SK-N-SH (cell line): ENCODE results near the gene RET. TPM values are rescaled to one million over a fixed set of nuclear protein-coding genes. Genes with fewer than 3 reads are reported as not detected.
A peak's percentile ranks its signal among the peaks of the same experiment; 100 is the strongest.

Experiments
- CTCF ChIA-PET: fragments of 300-600, 350-600 bp; formaldehyde crosslinking; extraction: SDS; loops from one replicate; lab custom pipeline; 2021; lab: Yijun Ruan, JAX
- POLR2A ChIA-PET: fragments of 350-600 bp; sonication (Branson Sonifier 250); formaldehyde crosslinking; extraction: SDS; loops from one replicate; lab custom pipeline; 2020; ENCODE audit warnings: antibody characterized with exemption, inconsistent platforms; lab: Yijun Ruan, JAX
- DNase-seq: peaks from one replicate; pipeline ENCODE4 v3.0.0; 2012
- H2AFZ ChIP-seq: fragments of 200-600 bp; sonication (generic); 2 replicates; pipeline ENCODE4 v1.8.1; 2016; ENCODE audit warnings: antibody characterized with exemption, mild to moderate bottlenecking, low read depth
- H3F3A ChIP-seq: fragments of 200-600 bp; sonication (generic); replicated peaks from 2 replicates; pipeline ENCODE3; 2016; ENCODE audit warnings: antibody characterized with exemption, mild to moderate bottlenecking; ENCODE audit not compliant: insufficient read depth
- H3K27ac ChIP-seq, 2 experiments: fragments of 200-500 bp in 1 of 2; fragments of 200-600 bp in 1 of 2; sonication (Bioruptor generic) in 1 of 2; sonication (generic), shearing (Covaris generic) in 1 of 2; 2 replicates each; pipeline versions ENCODE4 v1.5.1 to v1.6.1; 2014 to 2016; ENCODE audit warnings: low read depth in 2 of 2, inconsistent platforms in 1 of 2, low read length in 1 of 2, mild to moderate bottlenecking in 1 of 2, mixed read lengths in 1 of 2
- H3K27me3 ChIP-seq: fragments of 200-600 bp; sonication (generic), shearing (Covaris generic); 2 replicates; pipeline ENCODE4 v1.6.1; 2016; ENCODE audit warnings: mixed run types; ENCODE audit not compliant: insufficient read depth
- H3K36me3 ChIP-seq, 2 experiments: fragments of 200-500 bp in 1 of 2; fragments of 200-600 bp in 1 of 2; sonication (Bioruptor generic) in 1 of 2; sonication (generic) in 1 of 2; replicated peaks in 1 of 2; 2 replicates each; pipeline versions ENCODE3 to v1.5.1; 2014 to 2016; ENCODE audit warnings: low read length in 1 of 2, mild to moderate bottlenecking in 1 of 2; ENCODE audit not compliant: insufficient read depth in 2 of 2, control insufficient read depth in 1 of 2
- H3K4me1 ChIP-seq, 2 experiments: fragments of 200-500 bp in 1 of 2; fragments of 200-600 bp in 1 of 2; sonication (Bioruptor generic) in 1 of 2; sonication (generic), shearing (Covaris generic) in 1 of 2; 2 replicates each; pipeline versions ENCODE4 v1.5.1 to v1.6.1; 2014 to 2016; ENCODE audit warnings: low read depth in 1 of 2, low read length in 1 of 2, mixed run types in 1 of 2; ENCODE audit not compliant: insufficient read depth in 2 of 2, control insufficient read depth in 1 of 2
- H3K4me2 ChIP-seq: fragments of 200-600 bp; sonication (generic), shearing (Covaris generic); 2 replicates; pipeline ENCODE4 v1.6.1; 2017; ENCODE audit warnings: mixed run types
- H3K4me3 ChIP-seq, 2 experiments: fragments of 200-500 bp in 1 of 2; fragments of 200-600 bp in 1 of 2; sonication (Bioruptor generic) in 1 of 2; sonication (generic), shearing (Covaris generic) in 1 of 2; 2 replicates each; pipeline versions ENCODE4 v1.5.1 to v1.8.1; 2014 to 2016; ENCODE audit warnings: low read depth in 2 of 2, inconsistent platforms in 1 of 2, low read length in 1 of 2, mild to moderate bottlenecking in 1 of 2, mixed read lengths in 1 of 2, moderate library complexity in 1 of 2
- H3K79me2 ChIP-seq: fragments of 200-600 bp; sonication (generic); 2 replicates; pipeline ENCODE4 v1.8.1; 2017; ENCODE audit warnings: mild to moderate bottlenecking; ENCODE audit not compliant: insufficient read depth
- H3K9ac ChIP-seq: fragments of 200-600 bp; sonication (generic); 2 replicates; pipeline ENCODE4 v1.6.1; 2017; ENCODE audit warnings: mixed run types
- H3K9me2 ChIP-seq: fragments of 200-600 bp; sonication (generic); 2 replicates; pipeline ENCODE4 v1.6.1; 2017; ENCODE audit warnings: mixed run types
- H3K9me3 ChIP-seq: fragments of 200-600 bp; sonication (generic); 2 replicates; pipeline ENCODE4 v1.6.1; 2017; ENCODE audit warnings: mixed run types, mild to moderate bottlenecking, moderate library complexity
- H4K20me1 ChIP-seq: fragments of 200-600 bp; sonication (generic); 2 replicates; pipeline ENCODE4 v1.6.1; 2017; ENCODE audit warnings: mild to moderate bottlenecking, mixed run types; ENCODE audit not compliant: insufficient read depth
- CHD2 ChIP-seq: fragments of 150-350 bp; IDR thresholded peaks from 2 replicates; pipeline ENCODE4 v1.6.1; 2018; ENCODE audit warnings: low read length; ENCODE audit not compliant: partially characterized antibody
- EP300 ChIP-seq, 2 experiments: IDR thresholded peaks; 2 replicates each; pipeline versions ENCODE4 v1.4.0 to v1.6.1; 2012; ENCODE audit warnings: borderline replicate concordance in 1 of 2, low read depth in 1 of 2, low read length in 1 of 2
- FOXJ3 ChIP-seq: sonication (generic); formaldehyde crosslinking; IDR thresholded peaks from 2 replicates; pipeline ENCODE4 v1.5.1; 2020; ENCODE audit warnings: mild to moderate bottlenecking, missing genetic modification reagents
- GATA2 ChIP-seq: sonication (generic); formaldehyde crosslinking; IDR thresholded peaks from 2 replicates; pipeline ENCODE4 v1.5.0; 2020; ENCODE audit warnings: mild to moderate bottlenecking, missing genetic modification reagents
- JUND ChIP-seq: IDR thresholded peaks from 2 replicates; pipeline ENCODE4 v1.4.0; 2012
- MAX ChIP-seq: IDR thresholded peaks from 2 replicates; pipeline ENCODE4 v1.4.0; 2012; ENCODE audit warnings: low read depth
- MEF2A ChIP-seq: IDR thresholded peaks from 2 replicates; pipeline ENCODE4 v1.4.0; 2012; ENCODE audit warnings: low read depth, borderline replicate concordance
- PBX3 ChIP-seq: IDR thresholded peaks from 2 replicates; pipeline ENCODE4; 2012
- REST ChIP-seq: IDR thresholded peaks from 2 replicates; pipeline ENCODE4 v1.6.1; 2012; ENCODE audit warnings: mild to moderate bottlenecking, low read depth, low read length, moderate library complexity
- RXRA ChIP-seq: IDR thresholded peaks from 2 replicates; pipeline ENCODE4 v1.4.0; 2012; ENCODE audit warnings: low read depth, mild to moderate bottlenecking, borderline replicate concordance
- SIN3A ChIP-seq: IDR thresholded peaks from 2 replicates; pipeline ENCODE4 v1.6.1; 2012; ENCODE audit warnings: low read depth, mild to moderate bottlenecking, low read length, moderate library complexity, borderline replicate concordance
- SMC3 ChIP-seq: IDR thresholded peaks from 2 replicates; pipeline ENCODE4 v1.6.1; 2012; ENCODE audit warnings: low read depth, low read length, improper control_type of control experiment
- TAF1 ChIP-seq: IDR thresholded peaks from 2 replicates; pipeline ENCODE4 v1.6.1; 2012; ENCODE audit warnings: low read depth, mild to moderate bottlenecking, low read length, moderate library complexity, borderline replicate concordance
- TEAD4 ChIP-seq: IDR thresholded peaks from 2 replicates; pipeline ENCODE4 v1.4.0; 2012; ENCODE audit warnings: mild to moderate bottlenecking, borderline replicate concordance; ENCODE audit not compliant: insufficient read depth
- USF1 ChIP-seq: IDR thresholded peaks from 2 replicates; pipeline ENCODE4 v1.4.0; 2012; ENCODE audit warnings: low read depth, borderline replicate concordance
- ZBTB33 ChIP-seq: IDR thresholded peaks from 2 replicates; pipeline ENCODE4 v1.4.0; 2012; ENCODE audit warnings: low read depth, borderline replicate concordance
- WGBS: methylation state at CpG from one replicate; pipeline ENCODE4 v1.1.6; 2017; ENCODE audit warnings: low lambda C conversion rate; 5-methylcytosine and 5-hydroxymethylcytosine counted together
- polyA plus RNA-seq, 3 experiments: library from polyadenylated mRNA; depleted of rRNA; stranded (reverse); fragments of >200 nt; gene quantifications; 2 replicates each; pipeline ENCODE4 v1.2.3, GENCODE V29; 2012

The RET gene
- polyA plus RNA-seq, 1 of the 3 experiments (the other 2 are of a cell fraction), result 3.2 TPM

- TF ChIP-seq TEAD4 (no peak), MEF2A (no peak)
Observed at GRCh38 chr10:43073721-43074120, 3.1 kb upstream of the RET start (continued).

- Histone ChIP-seq H3K36me3 (no peaks in the 10 kb centered on the region), H4K20me1 (no peaks in the 10 kb centered on the region), H3K9me3 (no peaks in the 10 kb centered on the region), H3K4me1 (peaks cover 0 to 67% of the 10 kb centered on the region in 2 experiments; a peak in 1 of 4 replicates), H3K9ac (no peak overlapping the region), H3K27me3 (peaks cover 6% of the 10 kb centered on the region), H3K27ac (peak overlapping the region in 1 of 2 experiments; percentile 96; a peak in 2 of 4 replicates), H3F3A (no peaks in the 10 kb centered on the region), H3K4me2 (no peak overlapping the region), H2AFZ (no peak overlapping the region), H3K79me2 (no peaks in the 10 kb centered on the region), H3K9me2 (no peaks in the 10 kb centered on the region), H3K4me3 (no peak overlapping the region)
- no peak for DNase-seq
- WGBS, result 73% methylated on average over 5 of the region's 5 CpGs
- no peak for TF ChIP-seq USF1
- TF ChIP-seq REST, result no peak
- no peak for TF ChIP-seq MAX
- ChIA-PET POLR2A (interaction anchor here (1.1 kb wide), 1 partner anchor 27 kb away, joined by 3 read pairs; no protein-coding TSS in a partner anchor), CTCF (interaction anchor here (0.7 to 12.3 kb wide), 6 partner anchors 9 to 208 kb away, joined by 3 to 143 read pairs (median 38); no protein-coding TSS in a partner anchor)
Observed at GRCh38 chr10:43074409-43074808, 2.5 kb upstream of the RET start.

GRCh38 chr10:43074827-43075611 is 1.9 kb upstream of the RET start:
- no peak for DNase-seq
- no peak overlapping the region for H3K9ac ChIP-seq
- H3K27me3 ChIP-seq, result peaks cover 6% of the 10 kb centered on the region
- H3K4me3 ChIP-seq, result no peak overlapping the region
- H2AFZ ChIP-seq, result no peak overlapping the region
- no peak overlapping the region for H3K4me2 ChIP-seq
- H3K9me3 ChIP-seq, result no peaks in the 10 kb centered on the region
- H3F3A ChIP-seq, result no peaks in the 10 kb centered on the region
- H3K4me1 ChIP-seq, result peaks cover 0 to 67% of the 10 kb centered on the region in 2 experiments; a peak in 1 of 4 replicates
- no peaks in the 10 kb centered on the region for H3K36me3 ChIP-seq
- POLR2A ChIA-PET, result interaction anchor here (1.1 to 6.2 kb wide), 13 partner anchors 10 to 204 kb away, joined by 3 to 75 read pairs (median 8); no protein-coding TSS in a partner anchor
- H3K9me2 ChIP-seq, result no peaks in the 10 kb centered on the region
- CTCF ChIA-PET, result interaction anchor here (0.7 to 12.3 kb wide), 19 partner anchors 9 to 209 kb away, joined by 3 to 143 read pairs (median 5); no protein-coding TSS in a partner anchor
- 93% methylated on average over 7 of the region's 12 CpGs for WGBS
- H4K20me1 ChIP-seq, result no peaks in the 10 kb centered on the region
- H3K27ac ChIP-seq, result peak overlapping the region in 1 of 2 experiments; percentile 96; a peak in 2 of 4 replicates
- H3K79me2 ChIP-seq, result no peaks in the 10 kb centered on the region
- TF ChIP-seq RXRA (no peak), CHD2 (no peak), TAF1 (no peak), ZBTB33 (no peak), SMC3 (no peak), GATA2 (CRISPR knock-in tag) (no peak), JUND (no peak), PBX3 (no peak), SIN3A (no peak), FOXJ3 (CRISPR knock-in tag) (no peak), EP300 (IDR thresholded peaks at IDR 0.05; ENCODE audit: borderline replicate concordance in 1 of 2, low read depth in 1 of 2, low read length in 1 of 2) (no peak)
